Measurements from ENCODE around the gene SRGAP1. TPM values are rescaled to one million over a fixed set of nuclear protein-coding genes. Genes with fewer than 3 reads are reported as not detected.

Gene SRGAP1
- total and polyA plus RNA-seq, 2 of the 8 experiments (the other 6 are each of a cell fraction or from before 2014, with no cell fraction given), result 3.2 to 7.3 TPM

DNA sequence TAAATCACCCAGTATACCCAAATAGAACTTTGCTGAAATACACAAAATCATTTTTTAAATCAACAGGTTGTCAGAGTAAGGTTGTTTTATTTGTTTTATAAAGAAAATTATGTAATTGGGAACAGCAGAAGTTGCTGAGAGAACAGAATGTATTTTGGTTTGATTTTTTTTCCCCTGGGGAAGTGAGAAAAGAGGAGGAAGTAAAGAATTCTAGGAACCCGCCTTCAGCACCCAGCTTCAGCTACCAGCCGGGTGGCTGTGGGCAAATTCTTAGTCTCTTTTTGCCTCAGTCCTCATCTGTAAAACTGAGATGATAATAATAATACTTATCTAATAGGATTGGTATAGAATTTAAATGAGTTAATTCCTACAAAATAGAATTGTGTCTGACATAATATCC is 119.4 kb downstream of the SRGAP1 start (continued):
- TF ChIP-seq, protein P1, sequence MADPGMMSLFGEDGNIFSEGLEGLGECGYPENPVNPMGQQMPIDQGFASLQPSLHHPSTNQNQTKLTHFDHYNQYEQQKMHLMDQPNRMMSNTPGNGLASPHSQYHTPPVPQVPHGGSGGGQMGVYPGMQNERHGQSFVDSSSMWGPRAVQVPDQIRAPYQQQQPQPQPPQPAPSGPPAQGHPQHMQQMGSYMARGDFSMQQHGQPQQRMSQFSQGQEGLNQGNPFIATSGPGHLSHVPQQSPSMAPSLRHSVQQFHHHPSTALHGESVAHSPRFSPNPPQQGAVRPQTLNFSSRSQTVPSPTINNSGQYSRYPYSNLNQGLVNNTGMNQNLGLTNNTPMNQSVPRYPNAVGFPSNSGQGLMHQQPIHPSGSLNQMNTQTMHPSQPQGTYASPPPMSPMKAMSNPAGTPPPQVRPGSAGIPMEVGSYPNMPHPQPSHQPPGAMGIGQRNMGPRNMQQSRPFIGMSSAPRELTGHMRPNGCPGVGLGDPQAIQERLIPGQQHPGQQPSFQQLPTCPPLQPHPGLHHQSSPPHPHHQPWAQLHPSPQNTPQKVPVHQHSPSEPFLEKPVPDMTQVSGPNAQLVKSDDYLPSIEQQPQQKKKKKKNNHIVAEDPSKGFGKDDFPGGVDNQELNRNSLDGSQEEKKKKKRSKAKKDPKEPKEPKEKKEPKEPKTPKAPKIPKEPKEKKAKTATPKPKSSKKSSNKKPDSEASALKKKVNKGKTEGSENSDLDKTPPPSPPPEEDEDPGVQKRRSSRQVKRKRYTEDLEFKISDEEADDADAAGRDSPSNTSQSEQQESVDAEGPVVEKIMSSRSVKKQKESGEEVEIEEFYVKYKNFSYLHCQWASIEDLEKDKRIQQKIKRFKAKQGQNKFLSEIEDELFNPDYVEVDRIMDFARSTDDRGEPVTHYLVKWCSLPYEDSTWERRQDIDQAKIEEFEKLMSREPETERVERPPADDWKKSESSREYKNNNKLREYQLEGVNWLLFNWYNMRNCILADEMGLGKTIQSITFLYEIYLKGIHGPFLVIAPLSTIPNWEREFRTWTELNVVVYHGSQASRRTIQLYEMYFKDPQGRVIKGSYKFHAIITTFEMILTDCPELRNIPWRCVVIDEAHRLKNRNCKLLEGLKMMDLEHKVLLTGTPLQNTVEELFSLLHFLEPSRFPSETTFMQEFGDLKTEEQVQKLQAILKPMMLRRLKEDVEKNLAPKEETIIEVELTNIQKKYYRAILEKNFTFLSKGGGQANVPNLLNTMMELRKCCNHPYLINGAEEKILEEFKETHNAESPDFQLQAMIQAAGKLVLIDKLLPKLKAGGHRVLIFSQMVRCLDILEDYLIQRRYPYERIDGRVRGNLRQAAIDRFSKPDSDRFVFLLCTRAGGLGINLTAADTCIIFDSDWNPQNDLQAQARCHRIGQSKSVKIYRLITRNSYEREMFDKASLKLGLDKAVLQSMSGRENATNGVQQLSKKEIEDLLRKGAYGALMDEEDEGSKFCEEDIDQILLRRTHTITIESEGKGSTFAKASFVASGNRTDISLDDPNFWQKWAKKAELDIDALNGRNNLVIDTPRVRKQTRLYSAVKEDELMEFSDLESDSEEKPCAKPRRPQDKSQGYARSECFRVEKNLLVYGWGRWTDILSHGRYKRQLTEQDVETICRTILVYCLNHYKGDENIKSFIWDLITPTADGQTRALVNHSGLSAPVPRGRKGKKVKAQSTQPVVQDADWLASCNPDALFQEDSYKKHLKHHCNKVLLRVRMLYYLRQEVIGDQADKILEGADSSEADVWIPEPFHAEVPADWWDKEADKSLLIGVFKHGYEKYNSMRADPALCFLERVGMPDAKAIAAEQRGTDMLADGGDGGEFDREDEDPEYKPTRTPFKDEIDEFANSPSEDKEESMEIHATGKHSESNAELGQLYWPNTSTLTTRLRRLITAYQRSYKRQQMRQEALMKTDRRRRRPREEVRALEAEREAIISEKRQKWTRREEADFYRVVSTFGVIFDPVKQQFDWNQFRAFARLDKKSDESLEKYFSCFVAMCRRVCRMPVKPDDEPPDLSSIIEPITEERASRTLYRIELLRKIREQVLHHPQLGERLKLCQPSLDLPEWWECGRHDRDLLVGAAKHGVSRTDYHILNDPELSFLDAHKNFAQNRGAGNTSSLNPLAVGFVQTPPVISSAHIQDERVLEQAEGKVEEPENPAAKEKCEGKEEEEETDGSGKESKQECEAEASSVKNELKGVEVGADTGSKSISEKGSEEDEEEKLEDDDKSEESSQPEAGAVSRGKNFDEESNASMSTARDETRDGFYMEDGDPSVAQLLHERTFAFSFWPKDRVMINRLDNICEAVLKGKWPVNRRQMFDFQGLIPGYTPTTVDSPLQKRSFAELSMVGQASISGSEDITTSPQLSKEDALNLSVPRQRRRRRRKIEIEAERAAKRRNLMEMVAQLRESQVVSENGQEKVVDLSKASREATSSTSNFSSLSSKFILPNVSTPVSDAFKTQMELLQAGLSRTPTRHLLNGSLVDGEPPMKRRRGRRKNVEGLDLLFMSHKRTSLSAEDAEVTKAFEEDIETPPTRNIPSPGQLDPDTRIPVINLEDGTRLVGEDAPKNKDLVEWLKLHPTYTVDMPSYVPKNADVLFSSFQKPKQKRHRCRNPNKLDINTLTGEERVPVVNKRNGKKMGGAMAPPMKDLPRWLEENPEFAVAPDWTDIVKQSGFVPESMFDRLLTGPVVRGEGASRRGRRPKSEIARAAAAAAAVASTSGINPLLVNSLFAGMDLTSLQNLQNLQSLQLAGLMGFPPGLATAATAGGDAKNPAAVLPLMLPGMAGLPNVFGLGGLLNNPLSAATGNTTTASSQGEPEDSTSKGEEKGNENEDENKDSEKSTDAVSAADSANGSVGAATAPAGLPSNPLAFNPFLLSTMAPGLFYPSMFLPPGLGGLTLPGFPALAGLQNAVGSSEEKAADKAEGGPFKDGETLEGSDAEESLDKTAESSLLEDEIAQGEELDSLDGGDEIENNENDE (IDR thresholded peaks at IDR 0.05; ENCODE audit: insufficient replicate concordance, low read length), result no peak
- TF ChIP-seq TAF7 (optimal IDR thresholded peaks at IDR 0.05; ENCODE audit: borderline replicate concordance, low read depth, low read length), result no peak
- TF ChIP-seq CREB1 (IDR thresholded peaks at IDR 0.05), result no peak
- no peak for TF ChIP-seq CEBPB (IDR thresholded peaks at IDR 0.05; ENCODE audit: low read depth, low read length)
- no peak for TF ChIP-seq SIRT6 (IDR thresholded peaks at IDR 0.05; ENCODE audit: low read length)
- TF ChIP-seq EZH2 (IDR thresholded peaks at IDR 0.05; ENCODE audit: low read depth, low read length, severe bottlenecking), result no peak
- TF ChIP-seq HDAC2 (IDR thresholded peaks at IDR 0.05; ENCODE audit: borderline replicate concordance in 1 of 2, low read depth in 2 of 2, low read length in 2 of 2), result no peak
- no peak for TF ChIP-seq YY1 (IDR thresholded peaks at IDR 0.05; ENCODE audit: low read depth, low read length)
- TF ChIP-seq BACH1 (IDR thresholded peaks at IDR 0.05; ENCODE audit: low read length), result no peak
- TF ChIP-seq, protein P2, sequence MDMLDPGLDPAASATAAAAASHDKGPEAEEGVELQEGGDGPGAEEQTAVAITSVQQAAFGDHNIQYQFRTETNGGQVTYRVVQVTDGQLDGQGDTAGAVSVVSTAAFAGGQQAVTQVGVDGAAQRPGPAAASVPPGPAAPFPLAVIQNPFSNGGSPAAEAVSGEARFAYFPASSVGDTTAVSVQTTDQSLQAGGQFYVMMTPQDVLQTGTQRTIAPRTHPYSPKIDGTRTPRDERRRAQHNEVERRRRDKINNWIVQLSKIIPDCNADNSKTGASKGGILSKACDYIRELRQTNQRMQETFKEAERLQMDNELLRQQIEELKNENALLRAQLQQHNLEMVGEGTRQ (IDR thresholded peaks at IDR 0.05; ENCODE audit: low read length), result no peak
- no peak for TF ChIP-seq RXRA (IDR thresholded peaks at IDR 0.05; ENCODE audit: insufficient read depth, low read depth, low read length)
